HG02852 (cell line): ENCODE data around the gene CPNE5.

Source experiments
- ATAC-seq: cut with Tn5 transposase; IDR thresholded peaks from one replicate; pipeline ENCODE4 v1.9.1; 2021; ENCODE audit warnings: mild to moderate bottlenecking, moderate library complexity; ENCODE audit not compliant: unreplicated experiment

The CPNE5 gene

GRCh38 chr6:36749829-36750489 lies 89.3 kb downstream of the CPNE5 start:
- no peak for ATAC-seq

- ATAC-seq, result no peak
Measured at GRCh38 chr6:36746251-36746650, 93.0 kb downstream of the CPNE5 start.

- ATAC-seq, result no peak
Measured at GRCh38 chr6:36745836-36746235, 93.4 kb downstream of the CPNE5 start.

GRCh38 chr6:36745283-36745682 lies 94.0 kb downstream of the CPNE5 start:
- ATAC-seq, result no peak

GRCh38 chr6:36744304-36744673 lies 95.0 kb downstream of the CPNE5 start:
- no peak for ATAC-seq

GRCh38 chr6:36743538-36744303 lies 95.5 kb downstream of the CPNE5 start:
- ATAC-seq, result no peak

GRCh38 chr6:36743032-36743431 lies 96.2 kb downstream of the CPNE5 start:
- no peak for ATAC-seq

- no peak for ATAC-seq
Measured at GRCh38 chr6:36742146-36742545, 97.1 kb downstream of the CPNE5 start.

GRCh38 chr6:36740818-36741179 lies 98.4 kb downstream of the CPNE5 start:
- no peak for ATAC-seq

- no peak for ATAC-seq
Measured at GRCh38 chr6:36739947-36740817, 99.1 kb downstream of the CPNE5 start.

GRCh38 chr6:36738108-36738507 lies 101.1 kb downstream of the CPNE5 start:
- ATAC-seq, result no peak

- no peak for ATAC-seq
Measured at GRCh38 chr6:36737043-36737785, 102.0 kb downstream of the CPNE5 start.

- no peak for ATAC-seq
Measured at GRCh38 chr6:36735110-36736071, 103.9 kb downstream of the CPNE5 start.

- no peak for ATAC-seq
Measured at GRCh38 chr6:36734486-36735060, 104.7 kb downstream of the CPNE5 start.

GRCh38 chr6:36733300-36733699 lies 105.9 kb downstream of the CPNE5 start:
- no peak for ATAC-seq

- ATAC-seq, result no peak
Measured at GRCh38 chr6:36731622-36732310, 107.5 kb downstream of the CPNE5 start.

GRCh38 chr6:36730424-36731380 lies 108.5 kb downstream of the CPNE5 start:
- ATAC-seq, result no peak

GRCh38 chr6:36729161-36729524 lies 110.1 kb downstream of the CPNE5 start:
- ATAC-seq, result no peak
